SH-SY5Y (cell line): ENCODE data around the gene PGP.

Source experiments
- GATA2 ChIP-seq: IDR thresholded peaks from 2 replicates; pipeline ENCODE4 v1.6.1; 2011; ENCODE audit warnings: mild to moderate bottlenecking, low read depth, low read length
- GATA3 ChIP-seq: IDR thresholded peaks from 2 replicates; pipeline ENCODE4 v1.6.1; 2011; ENCODE audit warnings: low read depth, mild to moderate bottlenecking, low read length, moderate library complexity

- TF ChIP-seq GATA2: no peak
- no peak for TF ChIP-seq GATA3
Measured at GRCh38 chr16:2229632-2230250, 15.1 kb upstream of the PGP start.
